IMR-90 (cell line): ENCODE data around the gene GTF2A1. TPM values are rescaled to one million over a fixed set of nuclear protein-coding genes. Genes with fewer than 3 reads are reported as not detected.
"Not testable (repeated sequence)": the region's sequence is repeated elsewhere in the genome, so short reads cannot be mapped to it uniquely, and the experiment has no call there.

ENCODE experiments used
- ATAC-seq: fragments of 200-7000 bp; cut with Tn5 transposase; 2 replicates; pipeline ENCODE4 v1.9.1; 2020; ENCODE audit warnings: low read depth, mild to moderate bottlenecking, moderate library complexity
- BruUV-seq: library from RNA; stranded (reverse); fragments of 400-500 nt; replicated peaks from 2 replicates; lab custom pipeline; 2021; lab: Mats Ljungman, UMichigan
- CTCF ChIA-PET: fragments of 300-600 bp; formaldehyde crosslinking; extraction: SDS; loops from one replicate; lab custom pipeline; 2021; ENCODE audit warnings: antibody characterized with exemption; lab: Yijun Ruan, JAX
- POLR2A ChIA-PET: fragments of 300-600 bp; sonication (Branson Sonifier 250); formaldehyde crosslinking; loops from one replicate; lab custom pipeline; 2022; ENCODE audit warnings: antibody characterized with exemption; ENCODE audit not compliant: unreplicated experiment; lab: Charles Lee
- DNase-seq: peaks from one replicate; pipeline ENCODE4 v3.0.0; 2013
- H2AFZ ChIP-seq: replicated peaks from 2 replicates; pipeline ENCODE3; 2013; ENCODE audit warnings: low read length, mild to moderate bottlenecking; ENCODE audit not compliant: poor library complexity
- H2AK5ac ChIP-seq: 2 replicates; pipeline ENCODE4 v1.6.1; 2013; ENCODE audit warnings: low read depth, low read length, inconsistent platforms
- H2AK9ac ChIP-seq: replicated peaks from 2 replicates; pipeline ENCODE3; 2013; ENCODE audit warnings: mild to moderate bottlenecking, low read depth, low read length, moderate library complexity; ENCODE audit not compliant: poor library complexity
- H2BK120ac ChIP-seq: 2 replicates; pipeline ENCODE4 v1.6.1; 2013; ENCODE audit warnings: low read depth, low read length, inconsistent platforms
- H2BK15ac ChIP-seq: 3 replicates; pipeline ENCODE4 v1.6.1; 2013; ENCODE audit warnings: low read depth, low read length, inconsistent platforms
- H2BK20ac ChIP-seq: 2 replicates; pipeline ENCODE4 v1.6.1; 2013; ENCODE audit warnings: low read depth, mild to moderate bottlenecking, inconsistent platforms, low read length, moderate library complexity
- H2BK5ac ChIP-seq: 2 replicates; pipeline ENCODE4 v1.6.1; 2013; ENCODE audit warnings: mild to moderate bottlenecking, low read depth, low read length, inconsistent platforms; ENCODE audit not compliant: poor library complexity, severe bottlenecking
- H3K14ac ChIP-seq: replicated peaks from 2 replicates; pipeline ENCODE4 v1.6.1; 2013; ENCODE audit warnings: low read depth, low read length, inconsistent platforms
- H3K18ac ChIP-seq: 2 replicates; pipeline ENCODE4 v1.6.1; 2013; ENCODE audit warnings: low read depth, low read length, control low read depth
- H3K23ac ChIP-seq: 2 replicates; pipeline ENCODE4 v1.6.1; 2013; ENCODE audit warnings: low read depth, low read length, inconsistent platforms
- H3K27ac ChIP-seq: 2 replicates; pipeline ENCODE4 v1.5.1; 2013; ENCODE audit warnings: mild to moderate bottlenecking, control low read depth, low read length; ENCODE audit not compliant: insufficient read depth
- H3K27me3 ChIP-seq: 2 replicates; pipeline ENCODE4 v1.6.1; 2013; ENCODE audit warnings: low read length; ENCODE audit not compliant: control insufficient read depth, insufficient read depth
- H3K36me3 ChIP-seq: 2 replicates; pipeline ENCODE4 v1.6.1; 2013; ENCODE audit warnings: low read length, mixed read lengths; ENCODE audit not compliant: control insufficient read depth, insufficient read depth
- H3K4ac ChIP-seq: 2 replicates; pipeline ENCODE4 v1.6.1; 2013; ENCODE audit warnings: low read depth, low read length, inconsistent platforms
- H3K4me1 ChIP-seq: 2 replicates; pipeline ENCODE4 v1.6.1; 2013; ENCODE audit warnings: low read length, mixed read lengths; ENCODE audit not compliant: control insufficient read depth, insufficient read depth
- H3K4me2 ChIP-seq: 2 replicates; pipeline ENCODE4 v1.6.1; 2013; ENCODE audit warnings: low read depth, mild to moderate bottlenecking, control low read depth, low read length, moderate library complexity
- H3K4me3 ChIP-seq: 2 replicates; pipeline ENCODE4 v1.5.1; 2013; ENCODE audit warnings: low read depth, mild to moderate bottlenecking, control low read depth, low read length, moderate library complexity; ENCODE audit not compliant: insufficient read depth
- H3K56ac ChIP-seq: 2 replicates; pipeline ENCODE4 v1.6.1; 2013; ENCODE audit warnings: low read length, inconsistent platforms; ENCODE audit not compliant: insufficient read depth; ENCODE audit errors: extremely low read depth
- H3K79me1 ChIP-seq, 2 experiments: 2 replicates each; pipeline ENCODE4 v1.6.1; 2013; ENCODE audit warnings: low read length in 2 of 2, inconsistent platforms in 1 of 2, low read depth in 1 of 2
- H3K9ac ChIP-seq: 2 replicates; pipeline ENCODE4 v1.6.1; 2013; ENCODE audit warnings: low read depth, low read length, control low read depth
- H3K9me1 ChIP-seq: 2 replicates; pipeline ENCODE4 v1.6.1; 2013; ENCODE audit warnings: low read length, inconsistent platforms; ENCODE audit not compliant: insufficient read depth
- H3K9me3 ChIP-seq: 2 replicates; pipeline ENCODE4 v1.6.1; 2013; ENCODE audit warnings: low read length; ENCODE audit not compliant: control insufficient read depth, insufficient read depth
- H4K20me1 ChIP-seq: 2 replicates; pipeline ENCODE4 v1.6.1; 2013; ENCODE audit warnings: low read length, inconsistent platforms; ENCODE audit not compliant: insufficient read depth
- H4K5ac ChIP-seq: 2 replicates; pipeline ENCODE4 v1.6.1; 2013; ENCODE audit warnings: mild to moderate bottlenecking, low read depth, low read length, control low read depth
- H4K8ac ChIP-seq, 2 experiments: 2 replicates each; pipeline ENCODE4 v1.6.1; 2013; ENCODE audit warnings: low read depth in 2 of 2, low read length in 2 of 2, control low read depth in 1 of 2, inconsistent platforms in 1 of 2
- H4K91ac ChIP-seq: 2 replicates; pipeline ENCODE4 v1.6.1; 2013; ENCODE audit warnings: low read depth, low read length, inconsistent platforms; ENCODE audit not compliant: insufficient read depth
- WGBS, 2 experiments: methylation state at CpG; one replicate each; pipeline versions ENCODE4 v1.1.5 to v1.1.7; 2013; ENCODE audit warnings: missing lambda C conversion rate in 2 of 2; ENCODE audit not compliant: insufficient read length in 1 of 2; ENCODE audit errors: extremely low coverage in 2 of 2; 5-methylcytosine and 5-hydroxymethylcytosine counted together
- dilution Hi-C: fragments of 300-500 bp; cut with HindIII; formaldehyde crosslinking; loops from one replicate; pipeline ENCODE4 v1.14.3; 2018; ENCODE audit warnings: low sequenced_read_pairs; ENCODE audit not compliant: unreplicated experiment
- in situ Hi-C: fragments of 300-500 bp; cut with MboI; formaldehyde crosslinking; loops from 3 replicates; pipeline ENCODE4 v1.14.3; 2019; ENCODE audit warnings: low sequenced_read_pairs, inconsistent platforms, mixed read lengths
- intact Hi-C: fragments of 100-400 bp; cut with micrococcal nuclease; formaldehyde crosslinking; loops from 2 replicates; pipeline ENCODE4 v1.10.0; 2022
- polyA plus RNA-seq, 3 experiments: library from polyadenylated mRNA; depleted of rRNA; stranded (reverse); fragments of >200 nt; gene quantifications; 2 replicates each; pipeline ENCODE4 v1.2.3, GENCODE V29; 2012; ENCODE audit warnings: low replicate concordance in 1 of 3
- total RNA-seq: library from RNA; depleted of rRNA; stranded (reverse); fragments of >200 nt; gene quantifications from 2 replicates; pipeline ENCODE4 v1.2.3, GENCODE V29; 2012

GTF2A1 gene
- total and polyA plus RNA-seq, 2 of the 4 experiments (the other 2 are of a cell fraction): 16.0 to 60.4 TPM

DNA sequence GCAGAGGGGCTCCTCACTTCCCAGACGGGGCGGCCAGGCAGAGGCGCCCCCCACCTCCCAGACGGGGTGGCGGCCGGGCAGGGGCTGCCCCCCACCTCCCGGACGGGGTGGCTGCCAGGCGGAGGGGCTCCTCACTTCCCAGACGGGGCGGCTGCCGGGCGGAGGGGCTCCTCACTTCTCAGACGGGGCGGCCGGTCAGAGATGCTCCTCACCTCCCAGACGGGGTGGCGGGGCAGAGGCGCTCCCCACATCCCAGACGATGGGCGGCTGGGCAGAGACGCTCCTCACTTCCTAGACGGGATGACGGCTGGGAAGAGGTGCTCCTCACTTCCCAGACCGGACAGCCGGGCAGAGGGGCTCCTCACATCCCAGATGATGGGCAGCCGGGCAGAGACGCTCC is 23.7 kb upstream of the GTF2A1 start:
- H2AK5ac ChIP-seq, H3K23ac ChIP-seq, H3K18ac ChIP-seq, H3K4ac ChIP-seq, H2AFZ ChIP-seq, H3K4me2 ChIP-seq, H3K14ac ChIP-seq, H2AK9ac ChIP-seq, H3K27me3 ChIP-seq, H2BK20ac ChIP-seq, H3K79me1 ChIP-seq, DNase-seq, H3K9me1 ChIP-seq, CTCF ChIA-PET, BruUV-seq, H3K36me3 ChIP-seq, H2BK5ac ChIP-seq, H2BK15ac ChIP-seq, H4K8ac ChIP-seq, H2BK120ac ChIP-seq, H4K91ac ChIP-seq, POLR2A ChIA-PET, H3K27ac ChIP-seq, dilution Hi-C loops, intact Hi-C loops, H3K56ac ChIP-seq, in situ Hi-C loops, H4K20me1 ChIP-seq, ATAC-seq, H3K4me3 ChIP-seq, H3K4me1 ChIP-seq, H4K5ac ChIP-seq, H3K9me3 ChIP-seq, H3K9ac ChIP-seq: not testable (repeated sequence)
- WGBS, 2 experiments: 77% methylated on average over 5 of the region's 28 CpGs; no CpG with 5 or more reads in 1 of the 2 experiments
